ENCODE measurements around the gene RAD51B.

DNA sequence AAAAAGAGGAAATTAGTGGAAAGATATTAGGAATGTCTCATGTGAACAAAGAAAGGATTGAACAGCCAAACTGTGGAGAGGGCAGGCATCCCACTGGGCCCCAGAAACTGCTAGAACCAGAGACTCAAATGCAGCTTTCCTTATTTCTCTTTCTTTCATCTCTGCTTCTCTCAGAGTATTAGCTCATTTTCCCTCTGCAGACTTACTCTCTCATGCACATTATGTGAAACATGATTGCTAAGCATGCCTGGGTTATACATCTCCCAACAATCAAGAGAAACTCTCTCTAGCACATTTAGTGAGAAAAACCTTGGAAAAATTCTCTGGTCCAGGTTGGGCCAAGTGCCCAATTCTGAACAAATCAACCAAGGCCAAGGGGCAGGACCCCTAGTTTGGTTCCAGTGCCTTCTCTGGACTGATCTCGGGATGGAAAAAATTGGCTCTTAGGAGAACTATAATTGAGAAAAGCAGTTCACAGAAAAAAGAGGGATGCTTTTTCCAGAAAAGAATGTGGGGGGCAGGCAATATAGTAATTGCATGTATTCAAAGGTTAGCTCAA, 313.1 kb downstream of the RAD51B start:
- TF ChIP-seq, protein P1, sequence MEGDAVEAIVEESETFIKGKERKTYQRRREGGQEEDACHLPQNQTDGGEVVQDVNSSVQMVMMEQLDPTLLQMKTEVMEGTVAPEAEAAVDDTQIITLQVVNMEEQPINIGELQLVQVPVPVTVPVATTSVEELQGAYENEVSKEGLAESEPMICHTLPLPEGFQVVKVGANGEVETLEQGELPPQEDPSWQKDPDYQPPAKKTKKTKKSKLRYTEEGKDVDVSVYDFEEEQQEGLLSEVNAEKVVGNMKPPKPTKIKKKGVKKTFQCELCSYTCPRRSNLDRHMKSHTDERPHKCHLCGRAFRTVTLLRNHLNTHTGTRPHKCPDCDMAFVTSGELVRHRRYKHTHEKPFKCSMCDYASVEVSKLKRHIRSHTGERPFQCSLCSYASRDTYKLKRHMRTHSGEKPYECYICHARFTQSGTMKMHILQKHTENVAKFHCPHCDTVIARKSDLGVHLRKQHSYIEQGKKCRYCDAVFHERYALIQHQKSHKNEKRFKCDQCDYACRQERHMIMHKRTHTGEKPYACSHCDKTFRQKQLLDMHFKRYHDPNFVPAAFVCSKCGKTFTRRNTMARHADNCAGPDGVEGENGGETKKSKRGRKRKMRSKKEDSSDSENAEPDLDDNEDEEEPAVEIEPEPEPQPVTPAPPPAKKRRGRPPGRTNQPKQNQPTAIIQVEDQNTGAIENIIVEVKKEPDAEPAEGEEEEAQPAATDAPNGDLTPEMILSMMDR (IDR thresholded peaks at IDR 0.05; ENCODE audit: poor library complexity) = no peak
- no peak for TF ChIP-seq EZH2 (IDR thresholded peaks at IDR 0.05; ENCODE audit: borderline replicate concordance)

All from hepatocyte (in vitro differentiated cells).